ENCODE results near the gene RRAS2. TPM values are rescaled to one million over a fixed set of nuclear protein-coding genes. Genes with fewer than 3 reads are reported as not detected.

RRAS2 gene
- total RNA-seq, 2 experiments from 2014 or later = 0.60 TPM; not detected in 1

DNA sequence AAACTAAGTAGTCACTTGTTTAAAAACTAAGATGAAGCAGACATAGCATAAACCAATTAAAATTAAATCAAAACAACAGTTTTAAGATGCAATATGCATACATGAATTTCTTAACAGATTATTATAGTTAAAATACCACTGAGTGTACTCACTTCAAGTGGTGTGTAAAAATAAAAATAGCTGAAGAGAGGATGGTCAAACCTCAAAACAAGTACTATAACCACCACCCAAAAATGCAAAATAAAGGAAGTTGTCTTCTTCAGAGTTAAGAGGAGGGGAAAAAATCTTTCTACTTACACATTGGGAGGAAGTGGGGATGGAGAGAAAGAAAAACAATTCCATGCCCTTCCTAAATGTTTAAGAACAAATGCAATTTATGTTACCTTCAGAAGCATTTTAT is 31.9 kb downstream of the RRAS2 start:
- Histone ChIP-seq H3K79me2 (ENCODE audit: insufficient read depth, low read depth, low read length) (no peaks in the 10 kb centered on the region), H4K20me1 (ENCODE audit: insufficient read depth, low read length) (no peaks in the 10 kb centered on the region), H2AFZ (ENCODE audit: low read length) (no peak overlapping the region), H3K9me2 (ENCODE audit: insufficient read depth, low read length) (no peaks in the 10 kb centered on the region), H3K27ac (ENCODE audit: low read depth, low read length, poor library complexity, severe bottlenecking) (no peak overlapping the region), H3K9me3 (ENCODE audit: low read length) (no peaks in the 10 kb centered on the region), H3K4me3 (ENCODE audit: low read depth, low read length, poor library complexity, severe bottlenecking) (no peak overlapping the region), H3K4me1 (ENCODE audit: insufficient read depth, low read length, poor library complexity, severe bottlenecking) (no peaks in the 10 kb centered on the region), H3K4me2 (ENCODE audit: low read length) (no peak overlapping the region), H3K36me3 (ENCODE audit: insufficient read depth, low read length) (no peaks in the 10 kb centered on the region)
- intact Hi-C loops (cut with micrococcal nuclease; ENCODE audit: unreplicated experiment) = no loop called here
- no peak for TF ChIP-seq EZH2phosphoT487 (IDR thresholded peaks at IDR 0.05; ENCODE audit: borderline replicate concordance, low read depth, low read length)
- TF ChIP-seq, protein P1, sequence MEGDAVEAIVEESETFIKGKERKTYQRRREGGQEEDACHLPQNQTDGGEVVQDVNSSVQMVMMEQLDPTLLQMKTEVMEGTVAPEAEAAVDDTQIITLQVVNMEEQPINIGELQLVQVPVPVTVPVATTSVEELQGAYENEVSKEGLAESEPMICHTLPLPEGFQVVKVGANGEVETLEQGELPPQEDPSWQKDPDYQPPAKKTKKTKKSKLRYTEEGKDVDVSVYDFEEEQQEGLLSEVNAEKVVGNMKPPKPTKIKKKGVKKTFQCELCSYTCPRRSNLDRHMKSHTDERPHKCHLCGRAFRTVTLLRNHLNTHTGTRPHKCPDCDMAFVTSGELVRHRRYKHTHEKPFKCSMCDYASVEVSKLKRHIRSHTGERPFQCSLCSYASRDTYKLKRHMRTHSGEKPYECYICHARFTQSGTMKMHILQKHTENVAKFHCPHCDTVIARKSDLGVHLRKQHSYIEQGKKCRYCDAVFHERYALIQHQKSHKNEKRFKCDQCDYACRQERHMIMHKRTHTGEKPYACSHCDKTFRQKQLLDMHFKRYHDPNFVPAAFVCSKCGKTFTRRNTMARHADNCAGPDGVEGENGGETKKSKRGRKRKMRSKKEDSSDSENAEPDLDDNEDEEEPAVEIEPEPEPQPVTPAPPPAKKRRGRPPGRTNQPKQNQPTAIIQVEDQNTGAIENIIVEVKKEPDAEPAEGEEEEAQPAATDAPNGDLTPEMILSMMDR (conservative IDR thresholded peaks at IDR 0.05; ENCODE audit: low read length) = no peak
- no TSS peak for BruUV-seq (replicated peaks)
- ChIA-PET CTCF (ENCODE audit: unreplicated experiment) (no interaction called here), POLR2A (no interaction called here)
- no peak for DNase-seq (ENCODE audit: low spot score)

- no peak overlapping the region for H3K4me2 ChIP-seq (ENCODE audit: low read length)
- CTCF ChIA-PET (ENCODE audit: unreplicated experiment) = no interaction called here
- H2AFZ ChIP-seq (ENCODE audit: low read length) = no peak overlapping the region
- H3K79me2 ChIP-seq (ENCODE audit: insufficient read depth, low read depth, low read length) = no peaks in the 10 kb centered on the region
- no peaks in the 10 kb centered on the region for H3K9me2 ChIP-seq (ENCODE audit: insufficient read depth, low read length)
- intact Hi-C loops (cut with micrococcal nuclease; ENCODE audit: unreplicated experiment) = no loop called here
- DNase-seq (ENCODE audit: low spot score) = no peak
- H3K4me1 ChIP-seq (ENCODE audit: insufficient read depth, low read length, poor library complexity, severe bottlenecking) = no peaks in the 10 kb centered on the region
- no peak overlapping the region for H3K4me3 ChIP-seq (ENCODE audit: low read depth, low read length, poor library complexity, severe bottlenecking)
- no peaks in the 10 kb centered on the region for H3K36me3 ChIP-seq (ENCODE audit: insufficient read depth, low read length)
- no TSS peak for BruUV-seq (replicated peaks)
- no peak for TF ChIP-seq EZH2phosphoT487 (IDR thresholded peaks at IDR 0.05; ENCODE audit: borderline replicate concordance, low read depth, low read length)
- TF ChIP-seq, protein P1 (conservative IDR thresholded peaks at IDR 0.05; ENCODE audit: low read length) = no peak
- POLR2A ChIA-PET = no interaction called here
- H4K20me1 ChIP-seq (ENCODE audit: insufficient read depth, low read length) = no peaks in the 10 kb centered on the region
- H3K9me3 ChIP-seq (ENCODE audit: low read length) = no peaks in the 10 kb centered on the region
- no peak overlapping the region for H3K27ac ChIP-seq (ENCODE audit: low read depth, low read length, poor library complexity, severe bottlenecking)
Measured at GRCh38 chr11:14323118-14323676, 35.8 kb downstream of the RRAS2 start.

DNA sequence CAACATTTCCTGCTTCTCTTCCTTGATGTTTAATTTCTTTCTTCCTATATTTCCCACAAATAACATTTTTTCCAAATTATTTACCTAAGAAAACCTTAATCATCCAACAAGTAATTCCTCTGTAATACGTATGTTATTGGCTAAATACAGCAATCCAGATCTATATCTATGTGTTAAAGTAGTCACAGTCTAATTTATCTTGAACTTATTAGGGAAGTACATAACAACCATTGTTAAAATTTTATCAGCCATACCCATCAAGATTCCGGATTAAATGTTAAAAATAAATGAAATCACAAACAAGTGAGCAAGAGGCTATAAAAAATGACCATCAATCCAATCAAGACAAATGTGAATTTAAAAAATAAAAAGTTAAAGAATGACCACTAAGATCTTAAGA is 36.5 kb downstream of the RRAS2 start:
- Histone ChIP-seq H3K36me3 (ENCODE audit: insufficient read depth, low read length) (no peaks in the 10 kb centered on the region), H3K79me2 (ENCODE audit: insufficient read depth, low read depth, low read length) (no peaks in the 10 kb centered on the region), H4K20me1 (ENCODE audit: insufficient read depth, low read length) (no peaks in the 10 kb centered on the region), H3K4me1 (ENCODE audit: insufficient read depth, low read length, poor library complexity, severe bottlenecking) (no peaks in the 10 kb centered on the region), H3K9me3 (ENCODE audit: low read length) (no peaks in the 10 kb centered on the region), H3K27ac (ENCODE audit: low read depth, low read length, poor library complexity, severe bottlenecking) (no peak overlapping the region), H3K9me2 (ENCODE audit: insufficient read depth, low read length) (no peaks in the 10 kb centered on the region), H3K4me2 (ENCODE audit: low read length) (no peak overlapping the region), H2AFZ (ENCODE audit: low read length) (no peak overlapping the region), H3K4me3 (ENCODE audit: low read depth, low read length, poor library complexity, severe bottlenecking) (no peak overlapping the region)
- BruUV-seq (replicated peaks) = no TSS peak
- POLR2A ChIA-PET = no interaction called here
- intact Hi-C loops (cut with micrococcal nuclease; ENCODE audit: unreplicated experiment) = no loop called here
- TF ChIP-seq, protein P1 (conservative IDR thresholded peaks at IDR 0.05; ENCODE audit: low read length) = no peak
- no peak for DNase-seq (ENCODE audit: low spot score)
- CTCF ChIA-PET (ENCODE audit: unreplicated experiment) = no interaction called here
